ENCODE measurements around the gene CDK14.

- TF ChIP-seq EP300 (IDR thresholded peaks at IDR 0.05) (no peak), CTCF (IDR thresholded peaks at IDR 0.05) (no peak), POLR2A (IDR thresholded peaks at IDR 0.05) (no peak)
These were observed 226.0 kb downstream of the CDK14 start for GRCh38 chr7:90821961-90822620.
